GM12878 (cell line): ENCODE results near the gene TAF11L4. TPM values are rescaled to one million over a fixed set of nuclear protein-coding genes. Genes with fewer than 3 reads are reported as not detected.

Source experiments
- ATAC-seq: fragments of 200-7000 bp; cut with Tn5 transposase; 3 replicates; pipeline ENCODE4 v1.9.1; 2020; ENCODE audit warnings: mild to moderate bottlenecking, moderate library complexity
- BruUV-seq: library from RNA; stranded (reverse); fragments of 400-500 nt; replicated peaks from 2 replicates; lab custom pipeline; 2021; lab: Mats Ljungman, UMichigan
- CTCF ChIA-PET: fragments of 300-600 bp; sonication (Branson Sonifier 250); formaldehyde crosslinking; extraction: SDS; loops from one replicate; lab custom pipeline; 2021; ENCODE audit warnings: inconsistent platforms; lab: Yijun Ruan, JAX
- POLR2A ChIA-PET: fragments of 350-600 bp; formaldehyde crosslinking; extraction: SDS; loops from one replicate; lab custom pipeline; 2021; ENCODE audit warnings: inconsistent platforms; lab: Charles Lee
- RAD21 ChIA-PET: fragments of 300-600 bp; sonication (Branson Sonifier 250); formaldehyde crosslinking; loops from one replicate; lab custom pipeline; 2023; ENCODE audit warnings: antibody characterized with exemption; ENCODE audit not compliant: unreplicated experiment; lab: Charles Lee
- SMC1A ChIA-PET: fragments of 300-600 bp; sonication (Branson Sonifier 250); formaldehyde crosslinking; loops from one replicate; lab custom pipeline; 2023; ENCODE audit not compliant: unreplicated experiment, uncharacterized antibody; lab: Charles Lee
- DNase-seq: peaks from one replicate; pipeline ENCODE4 v3.0.0-alpha.2; 2011; ENCODE audit warnings: low read depth, low spot score
- FAIRE-seq: peaks from 3 replicates; lab custom pipeline; 2011; peaks lifted over from hg19 to GRCh38; lab: Jason Lieb, UNC
- H2AFZ ChIP-seq: 2 replicates; pipeline ENCODE4 v1.6.0; 2011; ENCODE audit warnings: low read depth, low read length, control low read depth; ENCODE audit not compliant: control insufficient read depth
- H3K27ac ChIP-seq: 2 replicates; pipeline ENCODE4 v1.5.1; 2011; ENCODE audit warnings: control low read depth; ENCODE audit not compliant: control insufficient read depth, insufficient read depth
- H3K27me3 ChIP-seq, 2 experiments: replicated peaks in 1 of 2; 2 replicates each; pipeline versions ENCODE4 v1.6.0 to v1.6.1; 2011; ENCODE audit warnings: low read length in 1 of 2; ENCODE audit not compliant: control insufficient read depth in 2 of 2, insufficient read depth in 2 of 2
- H3K36me3 ChIP-seq, 2 experiments: 2 replicates each; pipeline ENCODE4 v1.5.1; 2011; ENCODE audit warnings: low read length in 1 of 2; ENCODE audit not compliant: control insufficient read depth in 2 of 2, insufficient read depth in 2 of 2
- H3K4me1 ChIP-seq: 2 replicates; pipeline ENCODE4 v1.6.1; 2011; ENCODE audit warnings: mild to moderate bottlenecking, low read length, moderate library complexity, mixed read lengths; ENCODE audit not compliant: control insufficient read depth, insufficient read depth
- H3K4me2 ChIP-seq: 2 replicates; pipeline ENCODE4 v1.6.0; 2011; ENCODE audit warnings: control low read depth; ENCODE audit not compliant: control insufficient read depth, insufficient read depth
- H3K4me3 ChIP-seq: fragments of 200-600 bp; sonication (generic); 2 replicates; pipeline ENCODE4 v1.5.1; 2016
- H3K79me2 ChIP-seq: 2 replicates; pipeline ENCODE4 v1.6.0; 2011; ENCODE audit warnings: low read length; ENCODE audit not compliant: control insufficient read depth, insufficient read depth
- H3K9ac ChIP-seq: 2 replicates; pipeline ENCODE4 v1.8.0; 2011; ENCODE audit warnings: low read length, control low read depth, mixed read lengths; ENCODE audit not compliant: control insufficient read depth, insufficient read depth
- H3K9me3 ChIP-seq: replicated peaks from 3 replicates; pipeline ENCODE4 v1.5.1; 2011; ENCODE audit warnings: mild to moderate bottlenecking, low read length; ENCODE audit not compliant: control insufficient read depth, insufficient read depth
- H4K20me1 ChIP-seq: 2 replicates; pipeline ENCODE4 v1.6.0; 2011; ENCODE audit not compliant: control insufficient read depth, insufficient read depth
- CREB1 ChIP-seq: IDR thresholded peaks from 2 replicates; pipeline ENCODE4 v1.6.1; 2012; ENCODE audit warnings: low read depth, mild to moderate bottlenecking, inconsistent platforms
- EGR1 ChIP-seq, 2 experiments: IDR thresholded peaks; 1 replicate in 1 of 2; 2 replicates in 1 of 2; pipeline ENCODE4 v1.6.1; 2011 to 2012; ENCODE audit warnings: low read depth in 2 of 2, low read length in 2 of 2, borderline replicate concordance in 1 of 2, mild to moderate bottlenecking in 1 of 2, moderate library complexity in 1 of 2
- ESRRA ChIP-seq: IDR thresholded peaks from 2 replicates; pipeline ENCODE4 v1.6.1; 2012; ENCODE audit warnings: mild to moderate bottlenecking, low read length, improper control_type of control experiment
- HDAC6 ChIP-seq: fragments of 200-600 bp; sonication (generic); IDR thresholded peaks from one replicate; pipeline ENCODE4 v1.8.0; 2017; ENCODE audit warnings: antibody characterized with exemption; ENCODE audit not compliant: unreplicated experiment
- IKZF1 ChIP-seq: fragments of 450-650 bp; conservative IDR thresholded peaks from 2 replicates; pipeline ENCODE4 v1.6.1; 2017; ENCODE audit warnings: antibody characterized with exemption, mild to moderate bottlenecking
- KDM1A ChIP-seq: fragments of 200-600 bp; sonication (generic); IDR thresholded peaks from 2 replicates; pipeline ENCODE4 v1.6.1; 2016; ENCODE audit warnings: borderline replicate concordance
- MEF2B ChIP-seq: fragments of 450-650 bp; IDR thresholded peaks from 2 replicates; pipeline ENCODE4 v1.6.1; 2018; ENCODE audit warnings: mild to moderate bottlenecking, moderate library complexity; ENCODE audit not compliant: partially characterized antibody, poor library complexity, severe bottlenecking
- YBX1 ChIP-seq: fragments of 450-650 bp; IDR thresholded peaks from 2 replicates; pipeline ENCODE4 v1.6.1; 2016; ENCODE audit warnings: antibody characterized with exemption
- YY1 ChIP-seq: IDR thresholded peaks from 2 replicates; pipeline ENCODE4 v1.6.1; 2011; ENCODE audit warnings: low read depth, mild to moderate bottlenecking, low read length
- WGBS: methylation state at CpG from one replicate; pipeline ENCODE4 v1.1.6; 2016; ENCODE audit warnings: low lambda C conversion rate; ENCODE audit not compliant: insufficient replicate concordance, insufficient coverage; ENCODE audit errors: missing lambda C conversion rate; 5-methylcytosine and 5-hydroxymethylcytosine counted together
- in situ Hi-C: fragments of 300-500 bp; cut with MboI; formaldehyde crosslinking; loops from 9 replicates; pipeline ENCODE4 v1.14.3; 2018; ENCODE audit warnings: mixed read lengths
- intact Hi-C: fragments of 100-400 bp; cut with micrococcal nuclease; formaldehyde crosslinking; loops from one replicate; pipeline ENCODE4 v1.14.2; 2022; ENCODE audit not compliant: unreplicated experiment
- polyA plus RNA-seq, 11 experiments: library from polyadenylated mRNA; depleted of rRNA in 4 of 11; unstranded in 6 of 11; stranded (reverse) in 5 of 11; fragments of >200 nt; fragmentation: Nextera tagmentation in 4 of 11; fragmentation: Illumina TruSeq in 1 of 11; extraction: Ambion mirVana in 4 of 11; extraction: Trizol in 1 of 11; gene quantifications; 1 replicate in 1 of 11; 2 replicates in 10 of 11; pipeline versions ENCODE4 v1.2.1 to v1.2.3, GENCODE V29; 2011 to 2016; ENCODE audit warnings: inconsistent platforms in 2 of 11, missing spikeins in 2 of 11, low read depth in 1 of 11
- total RNA-seq, 4 experiments: library from RNA; depleted of rRNA in 3 of 4; stranded (reverse); fragments of >200 nt in 3 of 4; fragmentation: Illumina TruSeq in 1 of 4; extraction: Trizol in 1 of 4; gene quantifications; 2 replicates each; pipeline versions ENCODE4 v1.2.1 to v1.2.3, GENCODE V29; 2013 to 2021
- TF ChIP-seq, protein P1 (sequence below): fragments of 450-650 bp; IDR thresholded peaks from 2 replicates; pipeline ENCODE4 v1.6.1; 2016; ENCODE audit warnings: mild to moderate bottlenecking

The TAF11L4 gene
- total and polyA plus RNA-seq, 10 of the 15 experiments (the other 5 are each of a cell fraction or from before 2014, with no cell fraction given), result not detected

- TF ChIP-seq ESRRA (no peak), KDM1A (no peak), CREB1 (no peak)
These were observed 44.6 kb upstream of the TAF11L4 start (continued) for GRCh38 chr5:17477043-17477442.

GRCh38 chr5:17477573-17478265 lies 43.9 kb upstream of the TAF11L4 start:
- ATAC-seq (no peak), FAIRE-seq (no peak), DNase-seq (no peak)
- no peaks in the 10 kb centered on the region for H3K36me3 ChIP-seq
- H4K20me1 ChIP-seq, result no peaks in the 10 kb centered on the region
- SMC1A ChIA-PET, result interaction anchor here (1.3 kb wide), 1 partner anchor 11 kb away, joined by 5 read pairs; no protein-coding TSS in a partner anchor
- no peak for TF ChIP-seq YBX1
- RAD21 ChIA-PET, result no interaction called here
- no peaks in the 10 kb centered on the region for H3K9me3 ChIP-seq
- no TSS peak for BruUV-seq
- no peaks in the 10 kb centered on the region for H3K4me1 ChIP-seq
- no peak overlapping the region for H3K9ac ChIP-seq
- WGBS, result 32% methylated on average over 7 of the region's 7 CpGs
- intact Hi-C loops (no loop called here), in situ Hi-C loops (no loop called here)
- CTCF ChIA-PET, result interaction anchor here (0.6 kb wide), 1 partner anchor 116 kb away, joined by 4 read pairs; no protein-coding TSS in a partner anchor
- H3K27me3 ChIP-seq, result no peaks in the 10 kb centered on the region
- H3K4me3 ChIP-seq, result no peak overlapping the region
- POLR2A ChIA-PET, result no interaction called here
- H3K4me2 ChIP-seq, result no peak overlapping the region
- H3K27ac ChIP-seq, result no peak overlapping the region
- H2AFZ ChIP-seq, result no peak overlapping the region
- H3K79me2 ChIP-seq, result no peaks in the 10 kb centered on the region

DNA sequence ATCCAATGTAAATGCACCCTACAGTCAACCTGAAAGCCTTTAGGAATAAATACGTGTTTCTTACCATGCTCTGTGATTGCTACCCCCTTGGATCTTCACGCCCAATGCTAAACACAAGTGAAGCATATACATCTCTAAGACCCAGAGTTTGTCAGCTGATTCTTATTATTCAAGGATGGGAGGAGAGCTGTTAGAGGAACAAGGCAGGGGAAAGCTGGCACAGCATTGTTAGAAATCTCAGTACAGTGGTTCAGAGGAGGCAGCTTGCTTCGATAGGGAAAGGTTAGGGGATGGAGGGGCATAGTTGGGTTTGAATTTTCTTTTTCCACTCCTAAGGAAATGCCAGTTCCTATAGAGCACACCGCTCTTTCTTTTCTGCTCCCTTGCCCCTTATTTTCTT lies 40.2 kb upstream of the TAF11L4 start:
- BruUV-seq, result no TSS peak
- FAIRE-seq, result no peak

More for the DNA sequence above, 40.2 kb upstream of the TAF11L4 start:
- Histone ChIP-seq H3K9ac (no peak overlapping the region), H2AFZ (no peak overlapping the region), H4K20me1 (no peaks in the 10 kb centered on the region), H3K79me2 (no peaks in the 10 kb centered on the region), H3K36me3 (no peaks in the 10 kb centered on the region), H3K27ac (no peak overlapping the region), H3K9me3 (no peaks in the 10 kb centered on the region), H3K4me2 (no peak overlapping the region), H3K27me3 (no peaks in the 10 kb centered on the region; a peak in 1 of 4 replicates), H3K4me3 (no peak overlapping the region), H3K4me1 (no peaks in the 10 kb centered on the region)
- ChIA-PET POLR2A (no interaction called here), CTCF (no interaction called here), SMC1A (interaction anchor here (1.5 kb wide), 1 partner anchor 265 kb away, joined by 8 read pairs; no protein-coding TSS in a partner anchor), RAD21 (no interaction called here)
- WGBS, result 5% methylated on average over 4 of the region's 4 CpGs
- ATAC-seq, result no peak
- TF ChIP-seq, protein P1, sequence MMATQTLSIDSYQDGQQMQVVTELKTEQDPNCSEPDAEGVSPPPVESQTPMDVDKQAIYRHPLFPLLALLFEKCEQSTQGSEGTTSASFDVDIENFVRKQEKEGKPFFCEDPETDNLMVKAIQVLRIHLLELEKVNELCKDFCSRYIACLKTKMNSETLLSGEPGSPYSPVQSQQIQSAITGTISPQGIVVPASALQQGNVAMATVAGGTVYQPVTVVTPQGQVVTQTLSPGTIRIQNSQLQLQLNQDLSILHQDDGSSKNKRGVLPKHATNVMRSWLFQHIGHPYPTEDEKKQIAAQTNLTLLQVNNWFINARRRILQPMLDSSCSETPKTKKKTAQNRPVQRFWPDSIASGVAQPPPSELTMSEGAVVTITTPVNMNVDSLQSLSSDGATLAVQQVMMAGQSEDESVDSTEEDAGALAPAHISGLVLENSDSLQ, result no peak
- no peak for TF ChIP-seq YY1
- TF ChIP-seq HDAC6, result no peak
- TF ChIP-seq MEF2B, result no peak
- no peak for TF ChIP-seq IKZF1
- no peak for TF ChIP-seq ESRRA
- no peak for TF ChIP-seq EGR1 (IDR thresholded peaks at IDR 0.05; ENCODE audit: borderline replicate concordance in 1 of 2, low read depth in 2 of 2, low read length in 2 of 2)
- DNase-seq, result no peak
- in situ Hi-C loops (no loop called here), intact Hi-C loops (loop anchor here (10.0 kb wide), 1 partner anchor 267 kb away; the partner anchor contains the start of gene BASP1)
